GM19099 (cell line): ENCODE results near the gene AZIN2.

Experiments
- POLR2A ChIP-seq: IDR thresholded peaks from 3 replicates; pipeline ENCODE4 v1.6.1; 2011; ENCODE audit warnings: low read depth; ENCODE audit not compliant: insufficient read length; ENCODE audit errors: extremely low read depth

AZIN2 gene

GRCh38 chr1:33152685-33153432, 71.9 kb downstream of the AZIN2 start:
- no peak for TF ChIP-seq POLR2A

GRCh38 chr1:33153650-33154049, 72.7 kb downstream of the AZIN2 start:
- no peak for TF ChIP-seq POLR2A

GRCh38 chr1:33155877-33156538, 75.1 kb downstream of the AZIN2 start:
- TF ChIP-seq POLR2A: no peak

GRCh38 chr1:33157131-33157530, 76.2 kb downstream of the AZIN2 start:
- TF ChIP-seq POLR2A: no peak

- TF ChIP-seq POLR2A: no peak
Measured at GRCh38 chr1:33158366-33158765, 77.4 kb downstream of the AZIN2 start.

- TF ChIP-seq POLR2A: no peak
Measured at GRCh38 chr1:33159577-33159976, 78.6 kb downstream of the AZIN2 start.

GRCh38 chr1:33161061-33161681, 80.2 kb downstream of the AZIN2 start:
- TF ChIP-seq POLR2A: no peak

GRCh38 chr1:33162141-33162540, 81.2 kb downstream of the AZIN2 start:
- TF ChIP-seq POLR2A: no peak

- no peak for TF ChIP-seq POLR2A
Measured at GRCh38 chr1:33163621-33164519, 82.9 kb downstream of the AZIN2 start.

GRCh38 chr1:33165209-33165608, 84.3 kb downstream of the AZIN2 start:
- TF ChIP-seq POLR2A: no peak

GRCh38 chr1:33165809-33166208, 84.9 kb downstream of the AZIN2 start:
- TF ChIP-seq POLR2A: no peak

GRCh38 chr1:33167650-33168447, 86.9 kb downstream of the AZIN2 start:
- TF ChIP-seq POLR2A: no peak

GRCh38 chr1:33168556-33169289, 87.8 kb downstream of the AZIN2 start:
- TF ChIP-seq POLR2A: no peak
